Osteocyte (in vitro differentiated cells): ENCODE data around the gene TMEM120A. TPM values are rescaled to one million over a fixed set of nuclear protein-coding genes. Genes with fewer than 3 reads are reported as not detected.

Experiments
- DNase-seq: peaks from one replicate; pipeline ENCODE4 v3.0.0; 2021; ENCODE audit warnings: mixed read lengths; ENCODE audit not compliant: unreplicated experiment; ENCODE audit errors: extremely low spot score
- H3K27ac Mint-ChIP-seq: one replicate; pipeline ENCODE4 v1.8.0; 2021; ENCODE audit warnings: mild to moderate bottlenecking, mixed read lengths; ENCODE audit not compliant: unreplicated experiment
- H3K27me3 Mint-ChIP-seq: one replicate; pipeline ENCODE4 v1.8.0; 2021; ENCODE audit warnings: mixed read lengths; ENCODE audit not compliant: unreplicated experiment
- H3K36me3 Mint-ChIP-seq: one replicate; pipeline ENCODE4 v1.8.0; 2021; ENCODE audit warnings: mixed read lengths; ENCODE audit not compliant: unreplicated experiment
- H3K4me1 Mint-ChIP-seq: one replicate; pipeline ENCODE4 v1.8.0; 2021; ENCODE audit warnings: mixed read lengths; ENCODE audit not compliant: unreplicated experiment
- H3K4me3 Mint-ChIP-seq: one replicate; pipeline ENCODE4 v1.8.0; 2021; ENCODE audit warnings: mild to moderate bottlenecking, moderate library complexity, mixed read lengths; ENCODE audit not compliant: unreplicated experiment
- H3K9me3 Mint-ChIP-seq: one replicate; pipeline ENCODE4 v1.8.0; 2021; ENCODE audit warnings: mixed read lengths; ENCODE audit not compliant: unreplicated experiment
- total RNA-seq: library from RNA; stranded (reverse); gene quantifications from 2 replicates; pipeline ENCODE4 v1.2.1, GENCODE V29; 2021
- TF ChIP-seq, protein P1 (sequence below): fragments of 200-600 bp; sonication (generic); IDR thresholded peaks from 2 replicates; pipeline ENCODE4 v1.5.0; 2021; ENCODE audit warnings: antibody characterized with exemption, mild to moderate bottlenecking, moderate library complexity

The TMEM120A gene
- total RNA-seq, 1 donor from 2014 or later, result 37.6 TPM

DNA sequence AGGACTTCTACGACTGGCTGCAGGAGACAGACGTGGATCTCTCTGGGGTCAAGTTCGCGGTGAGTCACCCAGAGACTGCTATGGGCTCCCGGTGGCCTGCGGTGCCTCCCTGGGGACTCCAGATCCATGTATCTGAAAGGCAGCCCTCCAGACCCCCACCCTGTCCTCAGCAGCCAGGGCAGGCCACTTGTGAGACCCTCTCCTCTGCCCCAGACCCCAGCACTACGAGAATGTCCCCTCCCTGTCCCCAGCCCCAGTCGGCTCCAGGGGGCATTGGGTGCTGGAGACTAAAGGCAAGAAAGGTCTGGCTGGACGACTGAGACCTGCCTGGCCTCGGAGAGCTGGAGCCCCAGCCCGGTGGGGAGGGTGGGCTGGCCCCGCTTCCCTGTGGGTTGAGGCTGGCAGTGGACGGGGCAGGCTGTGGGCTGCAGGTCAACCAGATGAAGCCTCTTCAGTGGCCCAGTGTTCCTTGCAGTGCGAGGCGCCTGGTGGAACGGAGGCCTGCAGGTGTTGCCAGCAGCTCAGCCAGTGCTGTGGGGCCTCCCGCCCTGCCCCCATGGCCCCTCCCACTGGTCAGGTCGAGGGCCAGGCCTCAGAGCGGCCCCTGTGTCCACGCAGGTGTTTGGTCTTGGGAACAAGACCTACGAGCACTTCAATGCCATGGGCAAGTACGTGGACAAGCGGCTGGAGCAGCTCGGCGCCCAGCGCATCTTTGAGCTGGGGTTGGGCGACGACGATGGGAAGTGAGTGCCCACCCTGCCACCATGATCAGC lies 13.8 kb downstream of the TMEM120A start:
- Mint-ChIP-seq H3K27me3 (no peaks in the 10 kb centered on the region), H3K4me1 (peaks cover 15% of the 10 kb centered on the region), H3K4me3 (no peak overlapping the region), H3K9me3 (no peaks in the 10 kb centered on the region), H3K36me3 (peaks cover 8% of the 10 kb centered on the region), H3K27ac (no peak overlapping the region)
- TF ChIP-seq, protein P1, sequence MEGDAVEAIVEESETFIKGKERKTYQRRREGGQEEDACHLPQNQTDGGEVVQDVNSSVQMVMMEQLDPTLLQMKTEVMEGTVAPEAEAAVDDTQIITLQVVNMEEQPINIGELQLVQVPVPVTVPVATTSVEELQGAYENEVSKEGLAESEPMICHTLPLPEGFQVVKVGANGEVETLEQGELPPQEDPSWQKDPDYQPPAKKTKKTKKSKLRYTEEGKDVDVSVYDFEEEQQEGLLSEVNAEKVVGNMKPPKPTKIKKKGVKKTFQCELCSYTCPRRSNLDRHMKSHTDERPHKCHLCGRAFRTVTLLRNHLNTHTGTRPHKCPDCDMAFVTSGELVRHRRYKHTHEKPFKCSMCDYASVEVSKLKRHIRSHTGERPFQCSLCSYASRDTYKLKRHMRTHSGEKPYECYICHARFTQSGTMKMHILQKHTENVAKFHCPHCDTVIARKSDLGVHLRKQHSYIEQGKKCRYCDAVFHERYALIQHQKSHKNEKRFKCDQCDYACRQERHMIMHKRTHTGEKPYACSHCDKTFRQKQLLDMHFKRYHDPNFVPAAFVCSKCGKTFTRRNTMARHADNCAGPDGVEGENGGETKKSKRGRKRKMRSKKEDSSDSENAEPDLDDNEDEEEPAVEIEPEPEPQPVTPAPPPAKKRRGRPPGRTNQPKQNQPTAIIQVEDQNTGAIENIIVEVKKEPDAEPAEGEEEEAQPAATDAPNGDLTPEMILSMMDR, result no peak
- no peak for DNase-seq

DNA sequence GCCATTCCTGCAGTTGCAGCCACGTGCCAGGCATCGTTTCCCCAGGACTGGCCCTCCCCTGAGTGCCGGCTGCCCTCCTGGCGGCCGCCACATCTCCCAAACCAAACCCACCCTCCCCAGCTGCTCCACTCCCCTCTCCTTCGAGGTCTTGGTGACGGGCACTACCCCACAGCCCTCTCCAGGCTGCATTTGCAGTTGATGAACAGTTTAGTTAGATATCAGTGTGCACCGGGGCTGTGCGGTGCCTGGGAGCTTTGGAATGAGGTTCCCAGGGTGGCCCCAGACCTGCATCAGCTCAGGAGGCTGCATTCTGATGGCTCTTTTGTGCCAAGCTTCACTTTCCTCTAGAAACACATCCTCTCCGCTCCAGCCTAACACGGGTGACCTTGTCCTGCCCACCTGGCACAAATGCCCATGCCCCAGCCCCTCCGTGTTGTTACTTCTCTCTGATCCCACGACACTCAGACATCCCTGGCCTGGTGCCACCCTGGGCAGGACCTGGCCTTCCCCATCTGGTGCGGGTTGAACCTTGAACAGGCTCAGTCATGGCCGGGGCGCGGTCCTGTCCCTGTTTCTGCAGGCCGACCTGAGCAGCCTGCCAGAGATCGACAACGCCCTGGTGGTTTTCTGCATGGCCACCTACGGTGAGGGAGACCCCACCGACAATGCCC lies 14.5 kb downstream of the TMEM120A start:
- TF ChIP-seq, protein P1, result no peak
- Mint-ChIP-seq H3K4me3 (no peak overlapping the region), H3K36me3 (peaks cover 8% of the 10 kb centered on the region), H3K9me3 (no peaks in the 10 kb centered on the region), H3K27me3 (no peaks in the 10 kb centered on the region), H3K27ac (no peak overlapping the region), H3K4me1 (peaks cover 15% of the 10 kb centered on the region)
- no peak for DNase-seq

DNA sequence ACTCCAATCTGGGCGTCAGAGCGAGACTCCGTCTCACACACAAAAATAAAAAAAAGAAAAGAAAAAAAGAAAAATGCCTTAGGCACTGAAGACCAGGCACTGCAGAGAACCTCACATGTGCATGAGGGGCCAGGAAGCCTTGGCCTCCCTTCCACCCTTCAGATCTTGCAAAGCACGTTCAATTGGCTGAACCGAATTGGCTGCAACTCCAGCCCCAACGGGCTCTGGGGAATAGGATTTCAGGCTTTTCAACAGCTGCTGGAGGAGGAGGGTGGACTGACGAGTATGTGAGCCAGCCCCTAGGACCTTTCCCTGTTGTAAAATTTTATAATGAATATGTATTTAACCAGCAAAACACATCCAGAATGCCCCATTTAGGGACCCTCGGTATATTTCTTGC lies 16.7 kb downstream of the TMEM120A start:
- H3K9me3 Mint-ChIP-seq, result no peaks in the 10 kb centered on the region
- H3K4me3 Mint-ChIP-seq, result no peak overlapping the region
- no peak for DNase-seq
- H3K27ac Mint-ChIP-seq, result peak overlapping the region; percentile 63
- peaks cover 15% of the 10 kb centered on the region for H3K4me1 Mint-ChIP-seq
- H3K27me3 Mint-ChIP-seq, result no peaks in the 10 kb centered on the region
- TF ChIP-seq, protein P1, result no peak
- H3K36me3 Mint-ChIP-seq, result peaks cover 12% of the 10 kb centered on the region

DNA sequence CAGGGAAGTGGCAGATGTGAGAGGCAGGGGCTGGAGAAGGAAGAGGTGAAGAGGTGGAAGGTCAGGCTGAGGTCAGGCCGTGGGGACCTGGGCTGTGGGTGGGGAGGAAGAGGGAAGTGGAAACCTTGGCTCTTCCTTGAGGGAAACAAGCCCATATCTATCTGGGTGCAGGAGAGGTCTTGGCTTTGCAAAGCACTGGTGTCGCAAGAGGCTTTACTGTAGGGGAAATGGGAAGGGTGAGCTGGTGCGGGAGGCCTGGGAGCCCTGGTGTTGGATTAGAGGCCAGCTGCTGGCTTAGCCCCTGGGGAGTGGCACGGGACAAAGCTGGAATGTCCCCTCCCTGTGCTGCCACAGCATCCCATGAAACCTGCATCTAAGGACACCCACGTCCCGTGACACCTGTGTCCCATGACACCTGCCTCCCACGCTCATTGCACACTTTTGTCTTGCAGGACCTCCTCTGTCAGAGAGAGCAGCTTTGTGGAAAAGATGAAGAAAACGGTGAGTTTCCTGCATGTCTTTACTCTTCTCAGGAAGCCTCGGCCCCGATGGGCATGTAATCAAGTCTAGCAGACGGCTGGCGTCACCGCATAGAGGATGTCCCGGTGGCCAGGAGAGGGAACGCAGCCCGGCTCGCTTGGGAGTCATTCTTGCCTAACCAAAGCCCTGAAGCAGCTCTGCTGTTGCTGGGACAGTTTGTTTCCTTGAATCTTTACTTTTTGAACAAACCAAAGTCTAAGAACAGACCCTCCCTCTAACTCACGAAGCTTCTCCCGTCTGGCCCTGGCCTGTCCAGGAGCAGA lies 22.2 kb downstream of the TMEM120A start:
- no peaks in the 10 kb centered on the region for H3K27me3 Mint-ChIP-seq
- H3K27ac Mint-ChIP-seq, result no peak overlapping the region
- H3K9me3 Mint-ChIP-seq, result no peaks in the 10 kb centered on the region
- no peak for DNase-seq
- H3K36me3 Mint-ChIP-seq, result peaks cover 8% of the 10 kb centered on the region
- TF ChIP-seq, protein P1, result no peak
- H3K4me3 Mint-ChIP-seq, result no peak overlapping the region
- peaks cover 2% of the 10 kb centered on the region for H3K4me1 Mint-ChIP-seq
